Measurements from ENCODE around the gene CATSPERD.

Gene CATSPERD, protein sequence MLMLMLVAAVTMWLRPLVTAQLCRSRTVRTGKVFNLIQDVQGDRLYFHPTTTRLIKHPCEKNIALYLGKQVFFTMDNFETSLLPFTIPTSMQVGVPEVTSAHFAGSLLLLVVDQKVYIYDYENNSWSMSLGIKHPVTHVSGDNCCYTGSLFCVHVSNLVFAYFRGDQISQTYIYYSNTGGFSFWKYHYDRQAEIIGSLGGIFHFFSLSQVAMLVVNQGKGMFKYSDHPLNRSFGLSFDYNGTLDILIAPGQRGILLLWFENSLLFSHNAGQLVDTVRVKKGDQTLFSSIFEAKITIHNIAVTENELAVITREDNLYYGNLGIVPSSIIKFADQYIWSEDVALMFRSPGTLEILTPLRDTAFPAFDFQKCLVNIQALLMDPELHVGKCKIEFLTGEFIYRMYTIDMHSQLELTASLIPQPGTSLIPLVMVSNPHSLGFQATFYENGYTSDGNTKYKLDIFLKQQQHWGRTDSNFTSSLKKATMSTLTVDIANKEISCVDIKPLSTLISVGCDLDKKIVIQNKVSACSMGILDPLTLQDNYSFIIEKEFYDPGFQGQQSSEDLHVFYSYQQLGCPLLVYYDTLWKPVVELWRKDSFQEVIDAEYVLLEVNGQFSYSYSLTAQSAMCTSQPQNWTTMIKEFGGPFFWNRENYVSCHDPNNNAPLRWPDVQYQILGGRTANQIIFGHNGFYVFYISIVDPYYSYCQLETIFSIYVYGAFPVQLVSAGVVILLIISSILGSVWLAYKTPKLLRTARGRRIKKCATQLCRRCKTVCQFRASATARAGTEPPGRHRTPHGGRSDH

DNA sequence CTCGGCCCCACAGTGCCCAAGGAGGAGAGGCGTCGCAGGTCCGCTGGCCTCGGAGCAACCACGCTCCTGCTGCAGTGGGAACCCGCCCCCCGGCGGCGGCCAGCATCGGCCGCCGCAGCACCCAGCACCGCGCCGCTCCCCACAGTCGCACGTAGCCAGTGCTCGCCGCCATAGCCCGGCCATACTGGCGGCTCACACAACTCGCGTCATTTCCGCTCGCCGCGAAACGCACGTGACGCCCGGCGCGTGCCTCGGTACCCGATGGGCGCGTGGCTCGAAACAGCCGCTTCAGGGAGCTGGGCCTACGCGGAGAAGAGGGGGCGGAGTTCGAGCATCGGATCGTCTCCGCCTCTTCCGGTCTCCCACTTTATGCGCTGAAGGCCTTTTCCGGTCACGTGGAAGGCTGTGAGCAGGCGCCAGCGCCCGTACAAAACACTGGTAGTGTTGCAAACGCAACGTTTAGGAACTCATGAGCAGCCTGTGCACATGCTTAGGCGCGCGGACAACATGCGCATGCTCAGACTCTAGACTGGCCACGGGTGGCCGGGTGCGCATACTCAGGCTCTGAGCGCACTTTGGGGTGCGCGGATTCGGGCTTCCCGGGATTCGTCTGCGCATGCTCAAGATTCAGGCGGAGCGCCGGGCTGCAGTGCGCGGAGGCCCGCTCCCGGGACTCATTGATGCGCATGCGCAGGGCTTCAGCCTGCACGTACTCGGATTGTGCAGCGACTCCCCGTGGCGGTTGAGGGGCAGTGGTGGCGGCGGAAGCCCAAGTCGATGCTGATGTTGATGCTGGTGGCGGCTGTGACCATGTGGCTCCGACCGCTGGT, at the start of gene CATSPERD, which contains the start of gene LONP1:
Gene CATSPERD (plus strand): TSS at position 677 of the 830 bp plus-strand sequence. CDS start 101 bp downstream, at position 778.
Gene LONP1 (minus strand): TSS at position 186 of the 830 bp plus-strand sequence. CDS start 14 bp downstream, at position 172.
- peak; percentile 95 to 97 for DNase-seq (ENCODE audit: low read depth in 2 of 2)

DNA sequence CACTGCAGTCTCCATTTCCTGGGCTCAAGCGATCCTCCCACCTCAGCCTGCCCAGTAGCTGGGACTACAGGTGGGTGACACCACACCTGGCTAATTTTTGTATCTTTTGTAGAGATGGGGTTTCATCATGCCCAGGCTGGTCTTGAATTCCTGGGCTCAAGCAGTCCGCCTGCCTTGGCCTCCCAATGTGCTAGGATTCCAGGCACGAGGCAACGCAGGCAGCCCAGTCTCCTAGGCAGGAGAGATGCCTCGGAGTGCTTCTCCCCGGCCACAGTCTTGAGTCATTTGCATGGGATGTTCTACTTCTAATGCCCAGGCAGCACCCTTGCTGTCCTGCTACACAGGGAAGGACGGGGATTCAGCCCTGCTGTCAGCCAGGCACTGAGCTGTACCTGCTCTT, 48.8 kb upstream of the CATSPERD start:
- no peak for DNase-seq (ENCODE audit: low read depth in 2 of 2)

DNA sequence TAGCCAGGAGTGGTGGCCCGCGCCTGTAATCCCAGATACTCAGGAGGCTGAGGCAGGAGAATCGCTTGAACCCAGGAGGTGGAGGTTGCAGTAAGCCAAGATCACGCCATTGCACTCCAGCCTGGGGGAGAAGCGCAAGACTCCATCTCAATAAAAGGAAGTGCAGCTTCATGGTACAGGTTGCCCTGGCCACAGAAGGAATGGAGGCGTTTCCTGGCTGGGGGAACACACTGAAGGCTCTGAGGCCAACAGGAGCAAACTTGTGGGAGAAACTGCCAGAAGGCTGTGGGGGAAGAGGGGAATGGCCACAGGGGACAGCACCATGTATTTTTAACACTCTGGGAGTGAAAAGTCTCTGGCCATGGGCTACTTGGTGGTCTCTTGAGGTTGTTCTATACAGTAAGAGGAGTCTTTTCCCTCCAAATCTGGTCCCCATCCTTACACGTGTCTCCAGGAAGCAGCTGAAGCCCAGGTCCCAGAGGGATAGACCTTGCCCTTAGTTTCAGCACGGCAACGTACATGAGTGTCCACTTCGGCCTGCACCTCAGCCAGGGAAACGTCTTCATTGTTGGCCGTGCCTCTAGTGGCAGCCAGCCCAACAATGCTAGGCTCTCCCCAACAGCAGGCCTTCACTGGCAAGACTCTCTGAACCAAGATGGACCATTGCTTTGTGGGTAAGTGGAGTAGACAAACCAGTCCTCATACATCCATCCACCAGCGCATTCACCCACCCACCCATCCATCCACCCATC, 47.6 kb upstream of the CATSPERD start:
- no peak for DNase-seq (ENCODE audit: low read depth in 2 of 2)

DNA sequence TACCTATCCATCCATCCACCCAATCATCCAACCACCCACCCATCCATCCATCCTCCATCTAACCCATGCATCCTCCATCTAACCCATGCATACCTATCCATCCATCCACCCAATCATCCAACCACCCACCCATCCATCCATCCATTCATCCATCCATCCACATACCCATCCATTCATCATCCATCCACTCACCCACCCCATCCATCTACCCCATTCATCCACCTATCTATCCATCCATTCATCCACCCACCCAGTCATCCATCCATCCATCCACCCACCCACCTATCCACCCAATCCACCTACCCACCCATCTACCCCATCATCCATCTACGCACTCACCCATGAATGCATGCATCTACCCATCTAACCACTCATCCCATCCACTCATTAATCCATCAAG, 46.7 kb upstream of the CATSPERD start:
- no peak for DNase-seq (ENCODE audit: low read depth in 2 of 2)

DNA sequence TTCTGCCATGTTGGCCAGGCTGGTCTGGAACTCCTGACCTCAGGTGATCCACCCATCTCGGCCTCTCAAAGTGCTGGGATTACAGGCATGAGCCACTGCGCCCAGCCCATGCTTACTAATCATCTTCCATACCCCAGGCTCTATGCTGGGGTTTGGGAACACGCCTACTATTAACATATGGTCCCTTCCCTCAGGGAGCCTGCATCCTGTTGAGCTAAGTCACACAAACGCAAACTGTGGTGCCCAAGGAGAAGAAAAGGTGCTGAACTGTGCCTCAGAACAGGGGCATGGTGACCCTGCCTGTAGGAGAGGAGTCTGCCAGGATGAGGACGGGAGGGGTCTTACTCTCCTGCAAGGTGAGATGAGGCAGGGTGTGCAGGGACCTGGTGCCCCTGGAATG, 45.7 kb upstream of the CATSPERD start:
- DNase-seq (ENCODE audit: low read depth in 2 of 2), result no peak

DNA sequence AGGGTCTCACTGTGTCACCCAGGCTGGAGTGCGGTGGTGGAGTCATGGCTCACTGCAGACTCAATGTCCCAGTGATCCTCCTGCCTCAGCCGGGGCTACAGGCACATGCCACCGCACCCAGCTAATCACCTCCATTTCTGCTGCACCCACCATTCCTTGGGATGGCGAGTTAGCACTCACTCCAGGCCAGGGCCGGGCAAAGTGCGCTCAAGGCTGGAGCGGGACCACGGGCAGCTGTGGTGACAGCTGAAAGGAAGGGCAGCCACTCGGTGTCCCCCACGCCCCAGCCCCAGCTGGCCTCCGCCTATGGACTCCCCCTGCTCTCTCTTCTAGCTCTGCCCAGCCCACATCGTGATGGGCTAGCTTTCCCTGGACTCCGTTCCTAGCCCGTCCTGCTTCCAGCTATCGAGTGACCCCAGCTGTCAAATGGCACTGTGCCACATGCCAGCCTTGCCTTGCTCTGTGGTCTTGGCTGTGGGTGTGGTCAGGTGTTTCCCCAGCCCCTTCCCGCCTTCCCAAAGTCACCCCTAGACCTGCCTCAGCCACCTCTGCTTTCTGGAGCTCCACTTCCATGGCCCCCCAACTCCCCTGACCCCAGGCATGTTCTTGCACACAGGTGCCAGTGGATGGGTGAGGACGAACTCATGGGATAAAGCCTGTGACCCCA, 44.2 kb upstream of the CATSPERD start:
- DNase-seq (ENCODE audit: low read depth in 2 of 2), result no peak

DNA sequence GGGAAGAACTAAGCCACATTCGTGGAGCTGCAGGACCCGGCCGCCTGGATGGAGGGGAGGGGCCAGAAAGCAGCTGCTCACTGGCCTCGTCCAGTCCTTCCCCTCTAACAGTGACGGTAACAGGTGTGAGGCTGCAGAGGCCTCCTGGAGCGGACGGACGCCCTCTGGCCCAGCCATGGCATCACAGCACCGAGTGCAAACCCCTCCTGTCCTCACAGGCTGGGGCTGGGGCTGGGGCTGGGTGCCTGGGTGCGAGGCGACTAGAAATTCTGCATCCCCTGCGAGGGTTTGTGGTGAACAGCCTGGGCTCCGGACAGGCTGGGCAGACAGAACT, 43.7 kb upstream of the CATSPERD start:
- no peak for DNase-seq (ENCODE audit: low read depth in 2 of 2)

DNA sequence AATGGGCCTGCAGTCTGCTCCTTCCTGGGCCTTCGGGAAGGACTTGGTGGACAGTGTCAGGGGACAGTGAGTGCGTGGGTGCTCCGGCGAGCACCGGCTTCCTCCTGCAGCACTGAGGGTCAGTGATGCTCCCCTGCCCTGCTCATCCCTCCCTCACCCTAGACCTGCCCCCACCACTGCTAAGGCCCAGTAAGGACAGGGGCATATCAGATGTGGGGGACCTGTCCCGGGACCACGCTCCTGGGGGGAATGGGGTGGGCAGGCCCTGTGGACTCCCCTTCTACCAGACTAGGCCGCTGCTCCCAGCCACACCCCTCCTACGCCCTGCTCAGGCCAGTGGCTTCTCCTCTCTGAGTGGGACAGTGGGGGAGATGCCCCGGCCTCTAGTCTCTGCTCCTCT, 43.3 kb upstream of the CATSPERD start:
- DNase-seq (ENCODE audit: low read depth in 2 of 2), result no peak

DNA sequence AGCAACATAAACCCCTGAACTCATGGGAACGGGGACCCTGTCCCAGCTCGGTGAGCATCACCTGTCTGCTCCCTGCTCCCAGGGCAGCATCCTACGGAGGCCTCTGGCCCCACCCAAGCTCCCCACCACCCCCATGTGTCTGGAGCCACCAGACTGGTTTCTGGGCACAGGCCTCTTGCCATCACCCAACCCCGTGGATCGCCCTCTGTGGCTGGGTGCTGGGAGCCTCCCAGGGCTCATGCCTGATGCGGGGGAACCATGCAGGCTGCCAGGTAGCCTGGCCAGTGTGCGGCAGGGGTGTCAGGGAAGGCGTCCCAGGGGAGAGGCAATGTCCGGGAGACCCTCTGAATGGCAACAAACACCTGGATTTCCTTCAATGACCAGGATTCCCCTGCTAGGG, 42.9 kb upstream of the CATSPERD start:
- DNase-seq (ENCODE audit: low read depth in 2 of 2), result no peak

- no peak for DNase-seq (ENCODE audit: low read depth in 2 of 2)
Measured at GRCh38 chr19:5678071-5678718, 42.2 kb upstream of the CATSPERD start.

DNA sequence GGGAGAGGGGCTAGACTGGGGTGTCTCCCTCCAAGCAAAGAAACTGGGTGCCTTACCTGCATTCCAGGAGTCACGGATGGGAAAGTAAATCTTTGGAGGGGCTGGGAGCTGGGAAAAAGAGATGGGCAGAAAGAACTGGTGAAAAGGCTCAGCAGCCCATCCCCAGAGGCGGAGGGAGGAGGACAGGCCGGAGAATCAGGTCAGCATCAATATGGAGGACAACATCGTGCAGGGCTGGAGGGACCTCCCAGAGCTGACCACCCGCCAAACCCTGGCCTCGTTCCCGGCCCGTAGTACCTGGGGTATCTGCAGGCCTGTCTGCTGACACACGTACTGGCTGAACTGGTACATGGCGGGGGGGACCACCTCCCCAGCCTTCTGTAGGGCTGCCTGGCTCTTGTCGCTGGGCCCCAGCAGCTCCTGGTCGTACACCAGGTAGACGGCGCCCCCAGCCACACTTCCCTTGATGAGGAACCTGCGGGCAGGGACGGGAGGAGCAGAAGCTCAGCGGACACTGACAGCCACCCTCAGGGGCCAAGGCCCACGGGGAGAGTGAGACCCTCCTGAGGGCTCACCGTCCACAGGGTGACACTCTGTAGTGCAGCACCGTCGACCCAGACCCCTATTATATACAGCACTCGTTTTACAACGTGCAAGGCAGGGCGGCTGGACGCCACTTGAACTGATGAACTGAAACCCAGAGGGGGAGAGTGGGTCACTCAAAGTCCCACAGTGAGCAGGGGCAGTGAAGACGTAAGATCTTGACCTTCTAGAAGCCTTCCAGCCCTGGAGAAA, 41.0 kb upstream of the CATSPERD start:
- DNase-seq (ENCODE audit: low read depth in 2 of 2), result no peak

DNA sequence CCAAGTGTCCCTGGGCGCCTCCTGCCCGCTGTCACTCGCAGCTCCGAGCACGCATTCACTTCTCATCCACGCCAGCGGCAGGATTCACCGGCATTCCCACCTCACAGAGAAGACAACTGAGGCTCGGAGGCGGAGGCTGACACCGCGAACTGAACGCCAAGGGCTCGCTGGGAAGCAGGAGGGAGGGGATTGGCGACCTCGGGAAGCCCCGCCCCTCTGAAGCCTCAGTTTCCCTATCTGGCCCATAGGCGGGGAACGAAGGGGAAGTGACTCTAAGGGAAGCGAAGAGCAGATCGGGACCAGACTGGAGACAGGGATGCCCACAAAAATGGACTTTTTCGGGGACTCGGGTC, 40.4 kb upstream of the CATSPERD start:
- DNase-seq (ENCODE audit: low read depth in 2 of 2), result no peak

GRCh38 chr19:5680437-5681368, 39.7 kb upstream of the CATSPERD start, which contains the start of the genes HSD11B1L and MICOS13:
Gene HSD11B1L (plus strand): TSS chr19:5681027. CDS start chr19:5684833, 3,806 bp downstream.
Gene MICOS13 (minus strand): TSS chr19:5680516. CDS start chr19:5680486, 30 bp downstream.
- DNase-seq (ENCODE audit: low read depth in 2 of 2), result peak; percentile 95 to 96

GRCh38 chr19:5681391-5682106, 38.9 kb upstream of the CATSPERD start:
- DNase-seq (ENCODE audit: low read depth in 2 of 2), result no peak

GRCh38 chr19:5682107-5682482, 38.3 kb upstream of the CATSPERD start:
- no peak for DNase-seq (ENCODE audit: low read depth in 2 of 2)

DNA sequence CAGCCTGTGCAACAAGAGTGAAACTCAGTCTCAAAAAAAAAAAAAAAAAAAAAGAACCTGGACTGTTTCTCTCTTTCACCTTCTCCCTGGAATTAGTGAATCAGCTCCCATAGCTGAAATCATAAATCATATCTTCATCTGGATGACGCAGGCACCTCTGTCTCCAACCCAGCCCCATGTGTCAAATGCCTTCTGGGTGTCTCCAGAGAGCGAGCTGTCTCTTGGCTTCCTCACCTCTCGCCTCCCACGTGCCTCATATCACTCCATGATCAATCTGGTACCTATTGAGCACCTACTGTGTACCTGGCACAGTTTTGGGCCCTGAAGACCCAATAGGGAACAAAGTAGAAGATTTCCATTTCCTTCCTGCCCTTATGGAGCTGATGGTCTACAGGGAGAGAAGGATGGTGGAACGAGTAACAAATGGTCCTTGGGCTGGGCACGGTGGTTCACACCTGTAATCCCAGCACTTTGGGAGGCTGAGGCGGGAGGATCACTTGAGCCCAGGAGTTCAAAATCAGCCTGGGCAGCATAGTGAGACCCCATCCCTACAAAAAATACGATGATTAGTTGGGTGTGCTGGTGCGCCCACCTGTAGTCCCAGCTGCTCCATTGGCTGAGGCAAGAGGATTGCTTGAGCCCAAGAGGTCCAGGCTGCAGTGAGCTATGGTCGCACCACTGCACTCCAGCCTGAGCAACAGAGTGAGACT, 37.1 kb upstream of the CATSPERD start:
- no peak for DNase-seq (ENCODE audit: low read depth in 2 of 2)

Measured in stimulated activated CD8-positive, alpha-beta memory T cell treated with anti-CD3 and anti-CD28 coated beads, Interleukin-2, amount 100 ng/mL, for 1 hour (primary cell).